HG03139 (cell line): ENCODE measurements around the gene SRRM3.
"Not testable (repeated sequence)": the region's sequence is repeated elsewhere in the genome, so short reads cannot be mapped to it uniquely, and the experiment has no call there.

Experiments
- ATAC-seq: cut with Tn5 transposase; IDR thresholded peaks from one replicate; pipeline ENCODE4 v1.9.1; 2021; ENCODE audit not compliant: unreplicated experiment

The SRRM3 gene

GRCh38 chr7:76310102-76310957 lies 108.6 kb downstream of the SRRM3 start:
- no peak for ATAC-seq

- ATAC-seq: not testable (repeated sequence)
Observed at GRCh38 chr7:76311838-76312237, 110.1 kb downstream of the SRRM3 start.

- ATAC-seq: no peak
Observed at GRCh38 chr7:76314042-76314721, 112.5 kb downstream of the SRRM3 start.

GRCh38 chr7:76314740-76315139 lies 113.0 kb downstream of the SRRM3 start:
- not testable (repeated sequence) for ATAC-seq

- ATAC-seq: no peak
Observed at GRCh38 chr7:76315364-76315763, 113.7 kb downstream of the SRRM3 start.

GRCh38 chr7:76316984-76317781 lies 115.5 kb downstream of the SRRM3 start:
- ATAC-seq: no peak

GRCh38 chr7:76317782-76318487 lies 116.2 kb downstream of the SRRM3 start:
- ATAC-seq: peak; percentile 91

- peak; percentile 32 for ATAC-seq
Observed at GRCh38 chr7:76318488-76319353, 117.0 kb downstream of the SRRM3 start.

- no peak for ATAC-seq
Observed at GRCh38 chr7:76325092-76325491, 123.4 kb downstream of the SRRM3 start.

- no peak for ATAC-seq
Observed at GRCh38 chr7:76325811-76326210, 124.1 kb downstream of the SRRM3 start.

- no peak for ATAC-seq
Observed at GRCh38 chr7:76326646-76327233, 125.0 kb downstream of the SRRM3 start.

GRCh38 chr7:76327610-76328009 lies 125.9 kb downstream of the SRRM3 start:
- ATAC-seq: no peak

GRCh38 chr7:76328389-76328788 lies 126.7 kb downstream of the SRRM3 start:
- no peak for ATAC-seq

- ATAC-seq: no peak
Observed at GRCh38 chr7:76329479-76329878, 127.8 kb downstream of the SRRM3 start.

GRCh38 chr7:76330261-76330660 lies 128.6 kb downstream of the SRRM3 start:
- no peak for ATAC-seq

GRCh38 chr7:76330673-76331072 lies 129.0 kb downstream of the SRRM3 start:
- no peak for ATAC-seq

GRCh38 chr7:76332078-76332477 lies 130.4 kb downstream of the SRRM3 start:
- ATAC-seq: no peak

- no peak for ATAC-seq
Observed at GRCh38 chr7:76333511-76334101, 131.9 kb downstream of the SRRM3 start.

- no peak for ATAC-seq
Observed at GRCh38 chr7:76334320-76334967, 132.7 kb downstream of the SRRM3 start.
